SH-SY5Y (cell line): ENCODE data around the gene MAP3K6.

Source experiments
- GATA2 ChIP-seq: IDR thresholded peaks from 2 replicates; pipeline ENCODE4 v1.6.1; 2011; ENCODE audit warnings: mild to moderate bottlenecking, low read depth, low read length
- GATA3 ChIP-seq: IDR thresholded peaks from 2 replicates; pipeline ENCODE4 v1.6.1; 2011; ENCODE audit warnings: low read depth, mild to moderate bottlenecking, low read length, moderate library complexity

- TF ChIP-seq GATA2 (no peak), GATA3 (no peak)
Observed at GRCh38 chr1:27338751-27339150, 28.0 kb downstream of the MAP3K6 start.
